Measurements from ENCODE around the gene SPOCK1. TPM values are rescaled to one million over a fixed set of nuclear protein-coding genes. Genes with fewer than 3 reads are reported as not detected.

SPOCK1 gene
- total and polyA plus RNA-seq, 2 donors (not counting 3 experiments of a cell fraction or from before 2014, with no cell fraction given) = 144 to 280 TPM

DNA sequence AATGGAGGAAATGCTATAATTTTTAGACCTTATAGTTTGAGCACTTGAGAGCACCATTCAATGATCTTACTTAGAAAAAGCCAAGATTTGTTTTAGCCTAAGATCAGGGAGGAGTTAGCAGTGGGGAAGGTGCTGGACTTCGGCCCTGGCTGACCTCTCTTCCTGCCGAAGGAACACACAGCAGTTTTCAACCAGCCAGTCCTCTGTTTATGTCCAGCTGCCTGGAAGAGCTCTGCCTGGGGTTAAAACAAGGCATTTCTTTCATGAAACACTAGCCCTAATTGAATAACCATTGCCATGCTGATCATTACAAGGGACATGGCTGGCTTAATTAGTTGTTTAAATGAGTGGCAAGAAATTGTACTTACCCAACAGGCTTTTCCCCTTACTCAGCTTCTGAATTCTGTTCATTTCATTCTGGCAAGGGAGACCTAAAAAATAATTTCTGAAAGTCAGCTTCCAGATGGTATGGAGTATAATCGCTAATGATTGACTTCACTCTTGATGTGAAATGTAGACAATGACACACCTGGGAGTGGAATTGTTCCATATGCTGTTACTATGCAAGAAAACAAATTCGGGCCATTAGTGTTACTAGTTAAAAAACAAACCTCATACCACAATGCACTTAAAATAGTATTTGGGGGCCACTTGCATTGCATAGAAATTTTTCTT lies 514.2 kb downstream of the SPOCK1 start:
- ChIA-PET CTCF (interaction anchor here (0.8 kb wide), 1 partner anchor 9 kb away, joined by 3 read pairs; no protein-coding TSS in a partner anchor), POLR2A (no interaction called here)
- peak; percentile 83 for FAIRE-seq
- Histone ChIP-seq H3K4me3 (replicated peaks in 1 of 3; ENCODE audit: insufficient read depth in 1 of 3, low read depth in 1 of 3, low read length in 3 of 3) (no peak overlapping the region), H3K9ac (replicated peaks; ENCODE audit: extremely low read depth, insufficient read depth, low read length) (no peak overlapping the region), H3K27me3 (ENCODE audit: control insufficient read depth in 2 of 2, insufficient read depth in 2 of 2, low read length in 2 of 2) (no peaks in the 10 kb centered on the region), H2AFZ (ENCODE audit: low read depth, low read length) (no peak overlapping the region), H3K9me1 (replicated peaks; ENCODE audit: control insufficient read depth, extremely low read depth, insufficient read depth, low read length) (no peaks in the 10 kb centered on the region), H3K4me1 (ENCODE audit: control insufficient read depth, extremely low read depth, insufficient read depth, low read length) (peaks cover 4% of the 10 kb centered on the region), H3K36me3 (ENCODE audit: control insufficient read depth in 2 of 2, extremely low read depth in 1 of 2, insufficient read depth in 2 of 2, low read length in 2 of 2) (peaks cover 0 to 7% of the 10 kb centered on the region in 2 experiments), H3K9me3 (replicated peaks; ENCODE audit: control insufficient read depth, insufficient read depth, low read length) (no peaks in the 10 kb centered on the region), H3K27ac (ENCODE audit: insufficient read depth, low read depth, low read length) (no peak overlapping the region), H3K4me2 (ENCODE audit: insufficient read depth, low read length) (no peak overlapping the region), H3K79me2 (ENCODE audit: control insufficient read depth, insufficient read depth, low read length) (no peaks in the 10 kb centered on the region), H4K20me1 (replicated peaks; ENCODE audit: control insufficient read depth, extremely low read depth, insufficient read depth, low read length) (no peaks in the 10 kb centered on the region)
- intact Hi-C loops (cut with micrococcal nuclease) (no loop called here), dilution Hi-C loops (cut with MboI; ENCODE audit: extremely low pct_ligation_motif_present, low sequenced_read_pairs) (no loop called here)
- peak; percentile 47 for DNase-seq (ENCODE audit: low read depth, low spot score)
- BruUV-seq (replicated peaks) = no TSS peak
- no peak for TF ChIP-seq GATA2 (IDR thresholded peaks at IDR 0.05; ENCODE audit: insufficient read depth, insufficient read length, low read depth, low read length)
- TF ChIP-seq, protein P1, sequence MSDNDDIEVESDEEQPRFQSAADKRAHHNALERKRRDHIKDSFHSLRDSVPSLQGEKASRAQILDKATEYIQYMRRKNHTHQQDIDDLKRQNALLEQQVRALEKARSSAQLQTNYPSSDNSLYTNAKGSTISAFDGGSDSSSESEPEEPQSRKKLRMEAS (IDR thresholded peaks at IDR 0.05; ENCODE audit: insufficient read depth, insufficient read length) = no peak
- TF ChIP-seq, protein P2, sequence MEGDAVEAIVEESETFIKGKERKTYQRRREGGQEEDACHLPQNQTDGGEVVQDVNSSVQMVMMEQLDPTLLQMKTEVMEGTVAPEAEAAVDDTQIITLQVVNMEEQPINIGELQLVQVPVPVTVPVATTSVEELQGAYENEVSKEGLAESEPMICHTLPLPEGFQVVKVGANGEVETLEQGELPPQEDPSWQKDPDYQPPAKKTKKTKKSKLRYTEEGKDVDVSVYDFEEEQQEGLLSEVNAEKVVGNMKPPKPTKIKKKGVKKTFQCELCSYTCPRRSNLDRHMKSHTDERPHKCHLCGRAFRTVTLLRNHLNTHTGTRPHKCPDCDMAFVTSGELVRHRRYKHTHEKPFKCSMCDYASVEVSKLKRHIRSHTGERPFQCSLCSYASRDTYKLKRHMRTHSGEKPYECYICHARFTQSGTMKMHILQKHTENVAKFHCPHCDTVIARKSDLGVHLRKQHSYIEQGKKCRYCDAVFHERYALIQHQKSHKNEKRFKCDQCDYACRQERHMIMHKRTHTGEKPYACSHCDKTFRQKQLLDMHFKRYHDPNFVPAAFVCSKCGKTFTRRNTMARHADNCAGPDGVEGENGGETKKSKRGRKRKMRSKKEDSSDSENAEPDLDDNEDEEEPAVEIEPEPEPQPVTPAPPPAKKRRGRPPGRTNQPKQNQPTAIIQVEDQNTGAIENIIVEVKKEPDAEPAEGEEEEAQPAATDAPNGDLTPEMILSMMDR (IDR thresholded peaks at IDR 0.05; ENCODE audit: extremely low read depth in 1 of 2, insufficient read depth in 1 of 2, low read depth in 1 of 2, low read length in 2 of 2) = no peak
- no peak for TF ChIP-seq POLR2A (IDR thresholded peaks at IDR 0.05; ENCODE audit: low read depth, low read length)
- no peak for TF ChIP-seq FOS (IDR thresholded peaks at IDR 0.05; ENCODE audit: borderline replicate concordance, insufficient read depth, low read length)
- TF ChIP-seq JUN (IDR thresholded peaks at IDR 0.05; ENCODE audit: borderline replicate concordance, insufficient read depth, insufficient read length, low read depth) = no peak

All from endothelial cell of umbilical vein (primary cell).